SK-N-SH treated with all-trans-retinoic acid at 6 μM for 48 hours (cell line): ENCODE data around the gene FPR2.

Experiments used
- CSDC2 ChIP-seq: fragments of 250-450 bp; sonication (Bioruptor Pico); IDR thresholded peaks from 2 replicates; pipeline ENCODE4 v1.5.0; 2020; ENCODE audit warnings: mild to moderate bottlenecking, moderate library complexity
- ESRRG ChIP-seq: fragments of 250-450 bp; sonication (Bioruptor Pico); IDR thresholded peaks from 2 replicates; pipeline ENCODE4 v1.6.1; 2021; ENCODE audit warnings: mild to moderate bottlenecking
- OSR1 ChIP-seq: fragments of 250-450 bp; sonication (Bioruptor Pico); IDR thresholded peaks from 2 replicates; pipeline ENCODE4 v1.8.0; 2022; ENCODE audit warnings: moderate library complexity, mild to moderate bottlenecking, inconsistent platforms
- TF ChIP-seq, protein P1 (sequence below): fragments of 250-450 bp; sonication (Bioruptor Pico); IDR thresholded peaks from 2 replicates; pipeline ENCODE4 v1.5.1; 2020; ENCODE audit warnings: low read depth, mild to moderate bottlenecking, moderate library complexity

DNA sequence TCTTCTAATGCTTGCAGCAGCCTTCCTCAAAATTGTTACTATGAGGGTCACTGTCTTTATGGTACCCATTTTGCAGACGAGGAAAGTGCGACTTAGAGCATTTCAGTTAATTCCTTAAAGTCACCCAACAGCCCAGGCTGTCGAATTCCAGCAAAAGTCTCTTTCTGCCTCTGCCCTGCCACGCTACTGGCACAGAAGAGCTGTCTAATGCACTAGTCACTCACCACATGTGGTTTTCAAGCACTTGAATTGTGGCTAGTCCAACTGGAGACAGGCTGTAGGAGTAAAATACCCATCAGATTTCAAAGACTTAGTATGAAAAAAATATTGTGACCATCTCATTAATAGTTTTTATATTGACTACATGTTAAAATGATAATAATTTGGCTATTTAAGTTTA, 11.0 kb upstream of the FPR2 start:
- TF ChIP-seq, protein P1, sequence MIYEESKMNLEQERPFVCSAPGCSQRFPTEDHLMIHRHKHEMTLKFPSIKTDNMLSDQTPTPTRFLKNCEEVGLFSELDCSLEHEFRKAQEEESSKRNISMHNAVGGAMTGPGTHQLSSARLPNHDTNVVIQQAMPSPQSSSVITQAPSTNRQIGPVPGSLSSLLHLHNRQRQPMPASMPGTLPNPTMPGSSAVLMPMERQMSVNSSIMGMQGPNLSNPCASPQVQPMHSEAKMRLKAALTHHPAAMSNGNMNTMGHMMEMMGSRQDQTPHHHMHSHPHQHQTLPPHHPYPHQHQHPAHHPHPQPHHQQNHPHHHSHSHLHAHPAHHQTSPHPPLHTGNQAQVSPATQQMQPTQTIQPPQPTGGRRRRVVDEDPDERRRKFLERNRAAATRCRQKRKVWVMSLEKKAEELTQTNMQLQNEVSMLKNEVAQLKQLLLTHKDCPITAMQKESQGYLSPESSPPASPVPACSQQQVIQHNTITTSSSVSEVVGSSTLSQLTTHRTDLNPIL, result no peak
- TF ChIP-seq ESRRG (CRISPR knock-in tag), result no peak
- TF ChIP-seq OSR1 (CRISPR knock-in tag), result no peak
- no peak for TF ChIP-seq CSDC2
